Measurements from ENCODE around the gene MYF5.

MYF5 gene

GRCh38 chr12:80711866-80712265 lies 4.8 kb upstream of the MYF5 start:
- TF ChIP-seq CTCF (conservative IDR thresholded peaks at IDR 0.05; ENCODE audit: low read depth, low read length), result no peak
- DNase-seq (ENCODE audit: low read depth), result no peak
- H3K4me3 ChIP-seq (ENCODE audit: low read depth, low read length), result no peak overlapping the region

GRCh38 chr12:80712866-80713265 lies 3.8 kb upstream of the MYF5 start:
- no peak for TF ChIP-seq CTCF (conservative IDR thresholded peaks at IDR 0.05; ENCODE audit: low read depth, low read length)
- DNase-seq (ENCODE audit: low read depth), result no peak
- H3K4me3 ChIP-seq (ENCODE audit: low read depth, low read length), result no peak overlapping the region

- DNase-seq (ENCODE audit: low read depth), result no peak
- no peak for TF ChIP-seq CTCF (conservative IDR thresholded peaks at IDR 0.05; ENCODE audit: low read depth, low read length)
- no peak overlapping the region for H3K4me3 ChIP-seq (ENCODE audit: low read depth, low read length)
These were observed 3.3 kb upstream of the MYF5 start for GRCh38 chr12:80713419-80713818.

- no peak overlapping the region for H3K4me3 ChIP-seq (ENCODE audit: low read depth, low read length)
- TF ChIP-seq CTCF (conservative IDR thresholded peaks at IDR 0.05; ENCODE audit: low read depth, low read length), result no peak
- no peak for DNase-seq (ENCODE audit: low read depth)
These were observed 2.7 kb upstream of the MYF5 start for GRCh38 chr12:80714055-80714454.

- no peak for TF ChIP-seq CTCF (conservative IDR thresholded peaks at IDR 0.05; ENCODE audit: low read depth, low read length)
- DNase-seq (ENCODE audit: low read depth), result no peak
- H3K4me3 ChIP-seq (ENCODE audit: low read depth, low read length), result no peak overlapping the region
These were observed 1.9 kb upstream of the MYF5 start for GRCh38 chr12:80714846-80715245.

- H3K4me3 ChIP-seq (ENCODE audit: low read depth, low read length), result no peak overlapping the region
- DNase-seq (ENCODE audit: low read depth), result no peak
- no peak for TF ChIP-seq CTCF (conservative IDR thresholded peaks at IDR 0.05; ENCODE audit: low read depth, low read length)
These were observed 931 bp upstream of the MYF5 start for GRCh38 chr12:80715713-80716249.

- no peak for TF ChIP-seq CTCF (conservative IDR thresholded peaks at IDR 0.05; ENCODE audit: low read depth, low read length)
These were observed 1.1 kb downstream of the MYF5 start for GRCh38 chr12:80717856-80718255.

More at GRCh38 chr12:80717856-80718255, 1.1 kb downstream of the MYF5 start:
- DNase-seq (ENCODE audit: low read depth), result no peak
- no peak overlapping the region for H3K4me3 ChIP-seq (ENCODE audit: low read depth, low read length)

All from choroid plexus epithelial cell (primary cell).